ENCODE results near the gene RSPRY1. TPM values are rescaled to one million over a fixed set of nuclear protein-coding genes. Genes with fewer than 3 reads are reported as not detected.

The RSPRY1 gene
- total and polyA plus RNA-seq, 2 of the 8 experiments (the other 6 are each of a cell fraction or from before 2014, with no cell fraction given) = 11.5 to 32.5 TPM

GRCh38 chr16:57196286-57196685 is 10.2 kb downstream of the RSPRY1 start:
- FAIRE-seq = no peak
- no peak overlapping the region for H2AK5ac ChIP-seq (ENCODE audit: low read depth, low read length)
- no peak overlapping the region for H4K5ac ChIP-seq (ENCODE audit: insufficient read length, low read depth, low read length)
- no peak overlapping the region for H3K4ac ChIP-seq (replicated peaks; ENCODE audit: insufficient read length, low read depth, low read length)
- no peak overlapping the region for H3K14ac ChIP-seq (ENCODE audit: insufficient read length)
- H2BK20ac ChIP-seq (ENCODE audit: low read length) = no peak overlapping the region
- H3K56ac ChIP-seq (replicated peaks; ENCODE audit: insufficient read length, low read depth, low read length) = no peak overlapping the region
- no peak overlapping the region for H3K9ac ChIP-seq (replicated peaks in 1 of 4; ENCODE audit: extremely low read depth in 1 of 4, low read depth in 3 of 4, low read length in 3 of 4)
- no peak overlapping the region for H2BK12ac ChIP-seq (ENCODE audit: low read depth, low read length)
- no peak overlapping the region for H3K4me2 ChIP-seq (ENCODE audit: insufficient read depth in 1 of 2, low read depth in 2 of 2, low read length in 2 of 2)
- H3K27ac ChIP-seq (ENCODE audit: low read depth, low read length) = no peak overlapping the region
- no peak overlapping the region for H4K8ac ChIP-seq (ENCODE audit: extremely low read depth, insufficient read depth, low read length)
- no peak overlapping the region for H2BK5ac ChIP-seq (ENCODE audit: low read depth, low read length)
- H4K91ac ChIP-seq (replicated peaks; ENCODE audit: insufficient read length, low read length) = no peak overlapping the region
- WGBS, 2 experiments (ENCODE audit: extremely low coverage in 1 of 2, insufficient coverage in 1 of 2, insufficient read length in 1 of 2, insufficient replicate concordance in 2 of 2, low coverage in 1 of 2, low lambda C conversion rate in 2 of 2, missing lambda C conversion rate in 1 of 2) = 82% methylated on average over 4 of the region's 4 CpGs; no CpG with 5 or more reads in 1 of the 2 experiments
- H3K79me2 ChIP-seq (ENCODE audit: control insufficient read depth in 1 of 2, insufficient read depth in 2 of 2, low read length in 2 of 2) = peaks cover 2 to 58% of the 10 kb centered on the region in 2 experiments; a peak in 3 of 4 replicates
- H2BK120ac ChIP-seq (replicated peaks; ENCODE audit: low read depth, low read length) = no peak overlapping the region
- no peak overlapping the region for H3K18ac ChIP-seq (ENCODE audit: extremely low read depth, low read length)
- no peaks in the 10 kb centered on the region; a peak in 1 of 8 replicates for H3K36me3 ChIP-seq (ENCODE audit: control insufficient read depth in 2 of 4, insufficient read depth in 4 of 4, low read length in 3 of 4)
- CTCF ChIA-PET (ENCODE audit: partially characterized antibody) = no interaction called here
- no peaks in the 10 kb centered on the region; a peak in 1 of 7 replicates for H3K4me1 ChIP-seq (replicated peaks in 1 of 4; ENCODE audit: control insufficient read depth in 3 of 4, insufficient read depth in 4 of 4, low read length in 3 of 4)
- H3K79me1 ChIP-seq (ENCODE audit: low read depth, low read length) = no peaks in the 10 kb centered on the region; the same call in none of the 2 replicates
- H4K20me1 ChIP-seq (replicated peaks in 1 of 2; ENCODE audit: control insufficient read depth in 1 of 2, insufficient read depth in 2 of 2, low read length in 2 of 2) = no peaks in the 10 kb centered on the region
- POLR2A ChIA-PET (ENCODE audit: partially characterized antibody) = interaction anchor here (0.6 to 1.6 kb wide), 2 partner anchors 11 to 13 kb away, joined by 3 to 4 read pairs; partner anchors contain the start of genes PSME3IP1 and RSPRY1
- no peaks in the 10 kb centered on the region for H3K27me3 ChIP-seq (replicated peaks in 1 of 4; ENCODE audit: control insufficient read depth in 3 of 4, extremely low read depth in 1 of 4, insufficient read depth in 3 of 4, low read length in 3 of 4)
- H3K23ac ChIP-seq (ENCODE audit: insufficient read length) = no peak overlapping the region
- peaks cover 0 to 3% of the 10 kb centered on the region in 2 experiments; a peak in 1 of 4 replicates for H3K9me3 ChIP-seq (ENCODE audit: insufficient read depth in 2 of 2, low read depth in 1 of 2, low read length in 1 of 2)
- no peak overlapping the region for H2BK15ac ChIP-seq (ENCODE audit: low read length)
- H3K4me3 ChIP-seq (ENCODE audit: extremely low read depth in 1 of 4, insufficient read depth in 2 of 4, low read depth in 3 of 4, low read length in 4 of 4) = no peak overlapping the region
- no peaks in the 10 kb centered on the region for H3K23me2 ChIP-seq (ENCODE audit: low read depth, low read length)
- no peak overlapping the region for H2AFZ ChIP-seq (ENCODE audit: low read length)
- DNase-seq (ENCODE audit: low read depth in 1 of 2, low spot score in 2 of 2) = no peak
- TF ChIP-seq ASH2L (IDR thresholded peaks at IDR 0.05; ENCODE audit: low read length) (no peak), TAF1 (IDR thresholded peaks at IDR 0.05; ENCODE audit: low read depth, low read length) (no peak), JUN (IDR thresholded peaks at IDR 0.05; ENCODE audit: low read depth, low read length) (no peak), GTF2F1 (IDR thresholded peaks at IDR 0.05; ENCODE audit: borderline replicate concordance, low read depth, low read length) (no peak), BCL11A (IDR thresholded peaks at IDR 0.05; ENCODE audit: low read depth in 2 of 2, low read length in 2 of 2) (no peak), POLR2AphosphoS5 (IDR thresholded peaks at IDR 0.05; ENCODE audit: low read depth, low read length) (no peak), EP300 (IDR thresholded peaks at IDR 0.05; ENCODE audit: borderline replicate concordance in 1 of 2, low read depth in 2 of 2, low read length in 2 of 2) (no peak), RAD21 (IDR thresholded peaks at IDR 0.05 in 1 of 2, conservative IDR thresholded peaks at IDR 0.05 in 1 of 2; ENCODE audit: low read depth in 2 of 2, low read length in 2 of 2) (no peak), TBP (IDR thresholded peaks at IDR 0.05; ENCODE audit: low read depth, low read length) (no peak), SUZ12 (IDR thresholded peaks at IDR 0.05; ENCODE audit: low read length) (no peak)

Measured in H1 (cell line).